A549 (cell line): Measurements from ENCODE around the gene RPS6KA4. TPM values are rescaled to one million over a fixed set of nuclear protein-coding genes. Genes with fewer than 3 reads are reported as not detected.

Experiments
- ATAC-seq, 2 experiments: fragments of 200-7000 bp in 1 of 2; fragments of >200 bp in 1 of 2; cut with Nextera tagmentation in 1 of 2; cut with Tn5 transposase in 1 of 2; 3 replicates each; pipeline versions ENCODE4 v1.8.0 to v1.9.1; 2018 to 2020; ENCODE audit warnings: mild to moderate bottlenecking in 1 of 2, moderate library complexity in 1 of 2
- CTCF ChIA-PET: fragments of 300-600 bp; sonication (Branson Sonifier 250); formaldehyde crosslinking; extraction: SDS; loops from one replicate; lab custom pipeline; 2021; ENCODE audit warnings: antibody characterized with exemption, inconsistent platforms; lab: Yijun Ruan, JAX
- POLR2A ChIA-PET: fragments of 350-600 bp; formaldehyde crosslinking; extraction: SDS; loops from one replicate; lab custom pipeline; 2021; ENCODE audit warnings: antibody characterized with exemption, inconsistent platforms; lab: Yijun Ruan, JAX
- DNase-seq, 2 experiments: peaks; one replicate each; pipeline versions ENCODE4 v3.0.0 to v3.0.0-alpha.2; 2011 to 2016; ENCODE audit warnings: low read depth in 1 of 2, low spot score in 1 of 2
- FAIRE-seq: peaks from 2 replicates; lab custom pipeline; 2011; peaks lifted over from hg19 to GRCh38; lab: Jason Lieb, UNC
- H3K27ac ChIP-seq, 2 experiments: fragments of >200 bp; sonication (Bioruptor Twin); formaldehyde crosslinking; 3 replicates each; pipeline ENCODE4 v1.5.1; 2016 to 2017
- H3K4me1 ChIP-seq: fragments of >200 bp; sonication (Bioruptor Twin); formaldehyde crosslinking; 3 replicates; pipeline ENCODE4 v1.6.1; 2016
- H3K4me2 ChIP-seq: fragments of >200 bp; sonication (Bioruptor Twin); formaldehyde crosslinking; 3 replicates; pipeline ENCODE4 v1.6.1; 2016
- H3K4me3 ChIP-seq: fragments of >200 bp; sonication (Bioruptor Twin); formaldehyde crosslinking; 3 replicates; pipeline ENCODE4 v1.5.1; 2016
- H3K9me3 ChIP-seq: fragments of >200 bp; sonication (Bioruptor Twin); formaldehyde crosslinking; 3 replicates; pipeline ENCODE4 v1.6.1; 2016
- ATOH8 ChIP-seq: fragments of 250-450 bp; sonication (Bioruptor Pico); IDR thresholded peaks from 2 replicates; pipeline ENCODE4 v1.5.0; 2020; ENCODE audit warnings: low read depth, mild to moderate bottlenecking, moderate library complexity
- CBX2 ChIP-seq: fragments of 200-600 bp; sonication (generic); IDR thresholded peaks from 2 replicates; pipeline ENCODE4 v1.6.1; 2016; ENCODE audit warnings: low read depth, mild to moderate bottlenecking, borderline replicate concordance
- CEBPB ChIP-seq, 2 experiments: fragments of >200 bp in 1 of 2; sonication (Bioruptor Twin) in 1 of 2; formaldehyde crosslinking in 1 of 2; IDR thresholded peaks; 2 replicates each; pipeline ENCODE4 v1.6.1; 2012 to 2016
- CHD4 ChIP-seq: fragments of 200-600 bp; sonication (generic); IDR thresholded peaks from 2 replicates; pipeline ENCODE4 v1.6.1; 2016; ENCODE audit warnings: antibody characterized with exemption, mild to moderate bottlenecking, borderline replicate concordance
- CTCF ChIP-seq: fragments of >200 bp; sonication (Bioruptor Twin); formaldehyde crosslinking; IDR thresholded peaks from 3 replicates; pipeline ENCODE4 v1.5.1; 2016
- E2F6 ChIP-seq: IDR thresholded peaks from 2 replicates; pipeline ENCODE4 v1.6.1; 2012; ENCODE audit warnings: low read depth, borderline replicate concordance
- EHF ChIP-seq: fragments of 250-450 bp; sonication (Bioruptor Pico); IDR thresholded peaks from 2 replicates; pipeline ENCODE4 v1.5.0; 2020; ENCODE audit warnings: mild to moderate bottlenecking
- ESRRA ChIP-seq: fragments of 150-350 bp; IDR thresholded peaks from 2 replicates; pipeline ENCODE4 v1.6.1; 2014; ENCODE audit warnings: mild to moderate bottlenecking, low read length, borderline replicate concordance
- HEYL ChIP-seq: fragments of 250-450 bp; sonication (Bioruptor Pico); IDR thresholded peaks from 2 replicates; pipeline ENCODE4 v1.8.0; 2021; ENCODE audit warnings: mild to moderate bottlenecking, moderate library complexity
- HOXB13 ChIP-seq: fragments of 250-450 bp; sonication (Bioruptor Pico); IDR thresholded peaks from 2 replicates; pipeline ENCODE4 v1.5.0; 2020; ENCODE audit warnings: low read depth, mild to moderate bottlenecking, moderate library complexity
- JUN ChIP-seq, 2 experiments: fragments of >200 bp; sonication (Bioruptor Twin); formaldehyde crosslinking; IDR thresholded peaks; 2 replicates in 1 of 2; 3 replicates in 1 of 2; pipeline ENCODE4 v1.6.1; 2016 to 2017
- MAFK ChIP-seq: fragments of 450-650 bp; IDR thresholded peaks from 2 replicates; pipeline ENCODE4 v1.6.1; 2014; ENCODE audit not compliant: partially characterized antibody
- MAZ ChIP-seq: fragments of 150-350 bp; IDR thresholded peaks from 2 replicates; pipeline ENCODE4 v1.6.1; 2014; ENCODE audit warnings: antibody characterized with exemption, low read depth, low read length, borderline replicate concordance
- NFE2L2 ChIP-seq: fragments of 150-350 bp; conservative IDR thresholded peaks from 2 replicates; pipeline ENCODE4 v1.6.1; 2014; ENCODE audit warnings: low read length
- NPAS2 ChIP-seq: fragments of 250-450 bp; sonication (Bioruptor Pico); IDR thresholded peaks from 2 replicates; pipeline ENCODE4 v1.8.0; 2022; ENCODE audit warnings: mild to moderate bottlenecking, moderate library complexity, borderline replicate concordance
- REST ChIP-seq: fragments of 200-600 bp; sonication (generic); IDR thresholded peaks from 2 replicates; pipeline ENCODE4 v1.6.1; 2016; ENCODE audit warnings: antibody characterized with exemption, mild to moderate bottlenecking, moderate library complexity
- SMC3 ChIP-seq: fragments of >200 bp; sonication (Bioruptor Twin); formaldehyde crosslinking; IDR thresholded peaks from 3 replicates; pipeline ENCODE4 v1.6.1; 2018; ENCODE audit warnings: inconsistent platforms
- ZFP36 ChIP-seq: fragments of 450-650 bp; IDR thresholded peaks from 2 replicates; pipeline ENCODE4 v1.6.1; 2014; ENCODE audit warnings: borderline replicate concordance; ENCODE audit not compliant: partially characterized antibody
- ZSCAN20 ChIP-seq: fragments of 250-450 bp; sonication (Bioruptor Pico); IDR thresholded peaks from 2 replicates; pipeline ENCODE4 v1.8.0; 2022; ENCODE audit warnings: mild to moderate bottlenecking, moderate library complexity
- WGBS: methylation state at CpG from one replicate; pipeline ENCODE4 v1.1.6; 2017; ENCODE audit errors: missing lambda C conversion rate; 5-methylcytosine and 5-hydroxymethylcytosine counted together
- polyA plus RNA-seq, 4 experiments: library from polyadenylated mRNA; depleted of rRNA in 3 of 4; stranded (reverse); fragments of >200 nt; fragmentation: RNase III in 1 of 4; extraction: RNeasy Plus Mini Kit Qiagen cat#74134 plus additional on column Dnase treatment in 1 of 4; gene quantifications; 2 replicates in 3 of 4; 3 replicates in 1 of 4; pipeline ENCODE4 v1.2.3, GENCODE V29; 2011 to 2017

RPS6KA4 gene
- polyA plus RNA-seq, 2 of the 4 experiments (the other 2 are of a cell fraction): 21.4 to 35.9 TPM

- no peak for TF ChIP-seq E2F6
- no peak for TF ChIP-seq MAZ
- TF ChIP-seq, all 56 proteins: peak for 0
These were observed 9.1 kb downstream of the RPS6KA4 start (continued) for GRCh38 chr11:64367931-64368672.

- WGBS: 94% methylated on average over 19 of the region's 28 CpGs
- CTCF ChIA-PET: no interaction called here
- DNase-seq: no peak
- Histone ChIP-seq H3K4me3 (no peak overlapping the region), H3K4me1 (no peaks in the 10 kb centered on the region), H3K27ac (no peak overlapping the region), H3K9me3 (no peaks in the 10 kb centered on the region), H3K4me2 (no peak overlapping the region)
- no peak for FAIRE-seq
- POLR2A ChIA-PET: interaction anchor here (0.7 kb wide), 1 partner anchor 309 kb away, joined by 4 read pairs; no protein-coding TSS in a partner anchor
- no peak for ATAC-seq
- TF ChIP-seq CBX2 (no peak), EHF (no peak), HOXB13 (CRISPR knock-in tag) (no peak), CEBPB (IDR thresholded peaks at IDR 0.05) (no peak), REST (no peak), ZFP36 (no peak)
These were observed 9.7 kb downstream of the RPS6KA4 start for GRCh38 chr11:64368673-64369074.

GRCh38 chr11:64369440-64370421, 10.8 kb downstream of the RPS6KA4 start:
- H3K4me3 ChIP-seq: no peak overlapping the region
- H3K4me2 ChIP-seq: no peak overlapping the region
- H3K27ac ChIP-seq: no peak overlapping the region
- ATAC-seq: no peak
- WGBS: 96% methylated on average over 81 of the region's 82 CpGs
- CTCF ChIA-PET: interaction anchor here (0.6 to 1.4 kb wide), 3 partner anchors 9 to 25 kb away, joined by 3 to 4 read pairs (median 3); no protein-coding TSS in a partner anchor
- FAIRE-seq: no peak
- TF ChIP-seq JUN (IDR thresholded peaks at IDR 0.05) (no peak), ZSCAN20 (CRISPR knock-in tag) (no peak), HOXB13 (CRISPR knock-in tag) (no peak), CTCF (no peak), NPAS2 (no peak), MAFK (no peak), NFE2L2 (no peak), HEYL (CRISPR knock-in tag) (no peak), CHD4 (no peak), ATOH8 (CRISPR knock-in tag) (no peak), ESRRA (no peak), SMC3 (no peak), EHF (no peak), CEBPB (IDR thresholded peaks at IDR 0.05) (no peak)
- H3K4me1 ChIP-seq: no peaks in the 10 kb centered on the region
- POLR2A ChIA-PET: no interaction called here
- no peak for DNase-seq
- no peaks in the 10 kb centered on the region for H3K9me3 ChIP-seq
